A673 (cell line): ENCODE data around the gene ADRB2. TPM values are rescaled to one million over a fixed set of nuclear protein-coding genes. Genes with fewer than 3 reads are reported as not detected.

Experiments
- BruUV-seq: library from RNA; stranded (reverse); fragments of 400-500 nt; replicated peaks from 2 replicates; lab custom pipeline; 2021; lab: Mats Ljungman, UMichigan
- CTCF ChIA-PET: fragments of 300-600 bp; sonication (Branson Sonifier 250); formaldehyde crosslinking; loops from one replicate; lab custom pipeline; 2022; ENCODE audit warnings: antibody characterized with exemption; lab: Charles Lee
- POLR2A ChIA-PET: fragments of 300-600 bp; sonication (Branson Sonifier 250); formaldehyde crosslinking; loops from one replicate; lab custom pipeline; 2022; ENCODE audit warnings: antibody characterized with exemption; ENCODE audit not compliant: low non-redundant PET; lab: Charles Lee
- DNase-seq: peaks from one replicate; pipeline ENCODE4 v3.0.0-alpha.2; 2015; ENCODE audit warnings: low spot score
- H3K27ac ChIP-seq: fragments of 200-600 bp; sonication (generic); 2 replicates; pipeline ENCODE4 v1.5.1; 2016; ENCODE audit warnings: mixed run types, low read depth, mild to moderate bottlenecking, mixed read lengths, antibody characterized with exemption, low read length; ENCODE audit not compliant: poor library complexity, severe bottlenecking
- H3K27me3 ChIP-seq: fragments of 200-600 bp; sonication (generic); replicated peaks from 2 replicates; pipeline ENCODE4 v1.6.1; 2017; ENCODE audit warnings: mixed run types, low read depth, mild to moderate bottlenecking, mixed read lengths, antibody characterized with exemption, low read length; ENCODE audit not compliant: insufficient read depth, poor library complexity
- H3K36me3 ChIP-seq: fragments of 200-600 bp; sonication (generic); 2 replicates; pipeline ENCODE4 v1.6.1; 2016; ENCODE audit warnings: mixed run types, mild to moderate bottlenecking, mixed read lengths, antibody characterized with exemption, low read length; ENCODE audit not compliant: insufficient read depth, poor library complexity, severe bottlenecking
- H3K4me1 ChIP-seq: fragments of 200-600 bp; sonication (generic); 2 replicates; pipeline ENCODE4 v1.6.1; 2017; ENCODE audit warnings: mixed run types, mild to moderate bottlenecking, mixed read lengths, antibody characterized with exemption, low read length; ENCODE audit not compliant: insufficient read depth, poor library complexity, severe bottlenecking
- H3K4me3 ChIP-seq: fragments of 200-600 bp; sonication (generic); 2 replicates; pipeline ENCODE4 v1.5.1; 2016; ENCODE audit warnings: low read depth, mixed run types, mild to moderate bottlenecking, mixed read lengths, low read length; ENCODE audit not compliant: poor library complexity, severe bottlenecking
- H3K9me3 ChIP-seq: fragments of 200-600 bp; sonication (generic); 2 replicates; pipeline ENCODE4 v1.6.1; 2016; ENCODE audit warnings: mixed run types, low read depth, mild to moderate bottlenecking, mixed read lengths, antibody characterized with exemption, low read length; ENCODE audit not compliant: poor library complexity, severe bottlenecking
- EZH2 ChIP-seq: fragments of 200-600 bp; sonication (generic); IDR thresholded peaks from 2 replicates; pipeline ENCODE4 v1.6.1; 2017; ENCODE audit warnings: borderline replicate concordance, low read depth, mild to moderate bottlenecking, mixed read lengths, antibody characterized with exemption, low read length; ENCODE audit not compliant: poor library complexity, severe bottlenecking
- intact Hi-C: fragments of 100-400 bp; cut with micrococcal nuclease; formaldehyde crosslinking; loops from one replicate; pipeline ENCODE4 v1.10.0; 2022; ENCODE audit not compliant: unreplicated experiment
- total RNA-seq: library from RNA; stranded (reverse); gene quantifications from 2 replicates; pipeline ENCODE4 v1.2.3, GENCODE V29; 2021
- TF ChIP-seq, protein P1 (sequence below): fragments of 300-800, 200-600 bp; sonication (generic); conservative IDR thresholded peaks from 2 replicates; pipeline ENCODE4 v1.5.1; 2017; ENCODE audit warnings: low read depth, mild to moderate bottlenecking, antibody characterized with exemption, low read length, moderate library complexity, mixed read lengths

ADRB2 gene
- total RNA-seq, 1 experiment from 2014 or later: not detected

DNA sequence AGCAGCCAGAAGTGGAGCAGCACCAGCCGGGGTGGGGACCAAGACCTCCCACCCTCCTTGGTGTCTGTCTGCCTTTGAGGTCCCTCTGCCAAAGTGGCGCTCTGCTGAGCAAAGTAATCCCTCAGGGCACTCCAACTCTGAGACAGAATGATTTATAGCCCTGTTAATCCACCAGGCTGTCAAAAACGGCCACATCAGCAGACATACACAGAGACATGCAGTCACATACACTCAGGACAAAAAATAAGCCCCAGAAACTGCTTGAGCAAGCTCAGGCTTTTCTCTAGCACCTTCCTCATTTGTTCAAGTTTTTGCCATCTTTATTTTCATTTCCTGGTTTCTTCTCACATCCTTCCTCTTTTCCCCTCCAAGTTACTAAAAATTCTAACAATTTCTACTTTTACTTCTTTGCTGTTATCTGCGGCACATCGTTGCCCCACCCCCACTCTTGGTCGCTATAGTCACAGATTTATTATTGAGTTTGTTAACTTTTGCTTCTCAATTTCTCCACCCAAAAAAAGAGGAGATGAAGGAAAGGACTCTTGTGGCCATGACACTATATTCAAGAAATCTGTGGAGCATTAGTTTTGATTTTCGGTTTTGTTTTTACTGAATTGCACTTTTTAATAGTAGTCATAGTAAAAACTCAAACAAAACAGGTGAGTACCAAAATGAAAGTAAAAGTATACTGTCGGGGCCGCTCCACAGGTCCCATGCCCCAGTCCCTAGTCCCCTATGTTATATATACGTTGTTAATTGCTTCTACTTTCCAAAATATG is 17.4 kb upstream of the ADRB2 start:
- intact Hi-C loops: no loop called here
- POLR2A ChIA-PET: no interaction called here
- CTCF ChIA-PET: no interaction called here
- no peaks in the 10 kb centered on the region for H3K27me3 ChIP-seq
- no peaks in the 10 kb centered on the region for H3K9me3 ChIP-seq
- no peak overlapping the region for H3K27ac ChIP-seq
- peaks cover 16% of the 10 kb centered on the region for H3K4me1 ChIP-seq
- no peak for TF ChIP-seq EZH2
- TF ChIP-seq, protein P1, sequence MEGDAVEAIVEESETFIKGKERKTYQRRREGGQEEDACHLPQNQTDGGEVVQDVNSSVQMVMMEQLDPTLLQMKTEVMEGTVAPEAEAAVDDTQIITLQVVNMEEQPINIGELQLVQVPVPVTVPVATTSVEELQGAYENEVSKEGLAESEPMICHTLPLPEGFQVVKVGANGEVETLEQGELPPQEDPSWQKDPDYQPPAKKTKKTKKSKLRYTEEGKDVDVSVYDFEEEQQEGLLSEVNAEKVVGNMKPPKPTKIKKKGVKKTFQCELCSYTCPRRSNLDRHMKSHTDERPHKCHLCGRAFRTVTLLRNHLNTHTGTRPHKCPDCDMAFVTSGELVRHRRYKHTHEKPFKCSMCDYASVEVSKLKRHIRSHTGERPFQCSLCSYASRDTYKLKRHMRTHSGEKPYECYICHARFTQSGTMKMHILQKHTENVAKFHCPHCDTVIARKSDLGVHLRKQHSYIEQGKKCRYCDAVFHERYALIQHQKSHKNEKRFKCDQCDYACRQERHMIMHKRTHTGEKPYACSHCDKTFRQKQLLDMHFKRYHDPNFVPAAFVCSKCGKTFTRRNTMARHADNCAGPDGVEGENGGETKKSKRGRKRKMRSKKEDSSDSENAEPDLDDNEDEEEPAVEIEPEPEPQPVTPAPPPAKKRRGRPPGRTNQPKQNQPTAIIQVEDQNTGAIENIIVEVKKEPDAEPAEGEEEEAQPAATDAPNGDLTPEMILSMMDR: no peak
- DNase-seq: peak; percentile 65
- BruUV-seq: no TSS peak
- no peaks in the 10 kb centered on the region for H3K36me3 ChIP-seq
- H3K4me3 ChIP-seq: no peak overlapping the region

DNA sequence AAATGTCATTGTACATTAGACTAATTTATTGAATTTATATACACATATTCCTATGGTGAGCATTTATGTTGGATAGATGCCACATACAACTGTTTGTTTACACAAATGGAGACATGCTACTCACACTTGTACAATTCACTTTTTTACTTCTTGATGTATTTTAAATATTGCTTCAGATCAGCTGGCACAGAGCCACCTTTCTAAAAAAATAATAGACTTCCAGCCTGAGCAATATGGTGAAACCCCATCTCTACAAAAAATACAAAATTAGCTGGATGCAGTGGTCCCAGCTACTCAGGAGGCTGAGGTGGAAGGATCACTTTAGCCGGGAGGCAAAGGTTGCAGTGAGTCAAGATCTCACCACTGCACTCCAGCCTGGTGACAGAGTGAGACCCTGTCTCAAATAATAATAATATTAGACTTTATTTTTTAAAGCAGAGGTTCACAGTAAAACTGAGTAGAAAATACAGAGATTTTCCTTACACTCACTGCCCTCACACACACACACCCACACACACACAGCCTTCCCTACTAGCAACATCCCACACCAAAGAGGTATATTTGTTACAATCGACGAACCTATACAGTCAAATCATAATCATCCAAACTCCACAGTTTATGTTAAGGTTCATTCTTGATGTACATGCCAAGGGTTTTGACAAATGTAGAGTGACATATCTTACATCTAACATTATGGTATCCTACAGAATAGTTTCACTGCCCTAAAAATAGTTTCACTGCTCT is 16.5 kb upstream of the ADRB2 start:
- intact Hi-C loops: no loop called here
- ChIA-PET POLR2A (no interaction called here), CTCF (no interaction called here)
- BruUV-seq: no TSS peak
- no peak for TF ChIP-seq EZH2
- TF ChIP-seq, protein P1: no peak
- no peak for DNase-seq
- H3K4me3 ChIP-seq: no peak overlapping the region
- H3K4me1 ChIP-seq: peaks cover 16% of the 10 kb centered on the region
- H3K27me3 ChIP-seq: no peaks in the 10 kb centered on the region
- H3K36me3 ChIP-seq: no peaks in the 10 kb centered on the region
- H3K9me3 ChIP-seq: no peaks in the 10 kb centered on the region
- H3K27ac ChIP-seq: no peak overlapping the region

GRCh38 chr5:148810823-148811222 is 15.6 kb upstream of the ADRB2 start:
- CTCF ChIA-PET: no interaction called here
- BruUV-seq: no TSS peak
- Histone ChIP-seq H3K27ac (no peak overlapping the region), H3K27me3 (no peaks in the 10 kb centered on the region), H3K9me3 (no peaks in the 10 kb centered on the region), H3K4me3 (no peak overlapping the region), H3K4me1 (peaks cover 9% of the 10 kb centered on the region), H3K36me3 (no peaks in the 10 kb centered on the region)
- no peak for DNase-seq
- intact Hi-C loops: no loop called here
- TF ChIP-seq EZH2: no peak
- TF ChIP-seq, protein P1: no peak
- POLR2A ChIA-PET: no interaction called here
